Stimulated activated CD8-positive, alpha-beta memory T cell treated with anti-CD3 and anti-CD28 coated beads, Interleukin-4, amount 100 ng/mL, for 1 hour (primary cell): ENCODE measurements around the gene ELAC1.
"Not testable (repeated sequence)": the region's sequence is repeated elsewhere in the genome, so short reads cannot be mapped to it uniquely, and the experiment has no call there.

Source experiments
- DNase-seq, 2 donors: peaks; one replicate each; pipeline ENCODE4 v3.0.0-alpha.2; 2020; ENCODE audit warnings: low read depth in 2 of 2, low spot score in 1 of 2

Gene ELAC1

DNA sequence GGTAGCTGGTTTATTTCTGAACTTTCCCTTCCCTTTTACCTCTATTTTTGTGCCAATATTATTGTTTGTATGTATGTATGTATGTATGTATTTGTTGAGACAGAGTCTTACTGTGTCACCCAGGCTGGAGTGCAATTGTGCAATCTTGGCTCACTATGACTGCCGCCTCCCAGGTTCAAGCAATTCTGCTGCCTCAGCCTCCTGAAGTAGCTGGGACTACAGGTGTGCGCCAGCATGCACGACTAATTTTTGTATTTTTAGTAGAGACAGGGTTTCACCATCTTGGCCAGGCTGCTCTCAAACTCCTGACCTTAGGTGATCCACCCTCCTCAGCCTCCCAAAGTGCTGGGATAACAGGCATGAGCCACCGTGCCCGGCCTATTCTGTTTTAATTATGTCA is 4.6 kb downstream of the ELAC1 start:
- DNase-seq = not testable (repeated sequence)

- no peak for DNase-seq
These were observed 5.7 kb downstream of the ELAC1 start for GRCh38 chr18:50973367-50974126.

GRCh38 chr18:50977037-50977760 is 9.4 kb downstream of the ELAC1 start:
- DNase-seq = no peak

GRCh38 chr18:50981381-50981780 is 13.5 kb downstream of the ELAC1 start:
- no peak for DNase-seq

GRCh38 chr18:50982086-50982801 is 14.4 kb downstream of the ELAC1 start:
- DNase-seq = no peak

GRCh38 chr18:50982802-50983179 is 15.0 kb downstream of the ELAC1 start:
- no peak for DNase-seq

DNA sequence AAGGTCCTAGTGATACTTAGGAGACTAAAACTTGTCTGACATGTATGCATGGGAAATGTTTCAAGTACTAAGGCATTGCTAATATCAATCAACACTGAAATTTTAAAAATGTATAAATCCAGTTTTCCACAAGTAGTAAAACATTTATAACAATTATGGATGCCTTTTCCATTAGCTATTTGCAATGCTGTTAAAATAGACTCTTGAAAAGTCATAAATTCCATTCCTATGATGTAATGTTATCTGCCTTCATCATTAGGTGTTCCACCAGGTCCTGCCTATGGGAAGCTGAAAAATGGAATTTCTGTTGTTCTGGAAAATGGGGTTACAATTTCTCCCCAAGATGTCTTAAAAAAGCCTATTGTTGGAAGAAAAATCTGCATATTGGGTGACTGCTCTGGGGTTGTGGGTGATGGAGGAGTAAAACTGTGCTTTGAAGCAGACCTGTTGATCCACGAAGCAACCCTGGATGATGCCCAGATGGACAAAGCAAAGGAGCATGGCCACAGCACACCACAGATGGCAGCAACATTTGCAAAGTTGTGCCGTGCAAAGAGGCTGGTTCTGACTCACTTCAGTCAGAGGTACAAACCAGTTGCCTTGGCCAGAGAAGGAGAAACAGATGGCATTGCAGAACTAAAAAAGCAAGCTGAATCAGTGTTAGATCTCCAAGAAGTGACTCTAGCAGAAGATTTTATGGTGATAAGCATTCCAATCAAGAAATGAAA is 18.7 kb downstream of the ELAC1 start:
- DNase-seq = no peak

DNA sequence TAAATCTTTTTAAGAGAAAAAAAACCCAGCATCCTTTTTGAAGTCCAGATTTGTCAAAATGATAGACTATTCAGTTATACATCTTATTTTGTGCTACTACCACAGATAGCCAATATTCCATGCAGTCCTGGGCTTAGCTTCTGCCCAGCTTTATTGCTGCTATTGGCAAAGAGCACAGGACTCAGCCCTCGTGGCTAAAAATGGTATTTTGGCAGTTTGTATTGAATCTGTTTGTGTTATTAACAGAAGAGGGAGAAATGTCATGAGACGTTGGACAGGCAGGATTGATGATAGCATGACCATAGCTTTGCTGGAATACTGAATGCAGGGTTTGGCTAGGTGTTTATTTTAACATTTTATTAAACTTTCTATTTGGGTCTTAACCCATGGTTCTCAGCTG is 19.4 kb downstream of the ELAC1 start:
- DNase-seq = no peak

DNA sequence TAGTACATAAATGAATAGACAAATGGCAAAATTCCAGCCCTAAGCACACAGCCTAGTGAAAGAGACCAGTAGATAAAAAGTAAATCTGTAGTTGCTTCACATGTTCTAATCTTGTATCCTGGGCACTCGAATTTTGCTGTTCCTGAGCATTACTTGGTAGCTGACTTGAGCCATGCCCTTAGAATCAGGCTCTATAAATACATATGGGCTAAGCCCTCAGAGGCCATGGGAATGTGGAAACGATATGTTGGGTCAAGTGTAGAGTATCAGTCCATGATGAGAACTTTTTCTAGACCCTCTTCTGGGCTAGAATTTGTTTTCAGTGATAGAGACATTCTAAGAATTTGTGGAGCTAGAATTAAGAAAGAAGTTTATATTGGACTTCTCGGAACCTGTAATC is 21.9 kb downstream of the ELAC1 start:
- DNase-seq = no peak

- no peak for DNase-seq
These were observed 24.5 kb downstream of the ELAC1 start for GRCh38 chr18:50992351-50992762.

DNA sequence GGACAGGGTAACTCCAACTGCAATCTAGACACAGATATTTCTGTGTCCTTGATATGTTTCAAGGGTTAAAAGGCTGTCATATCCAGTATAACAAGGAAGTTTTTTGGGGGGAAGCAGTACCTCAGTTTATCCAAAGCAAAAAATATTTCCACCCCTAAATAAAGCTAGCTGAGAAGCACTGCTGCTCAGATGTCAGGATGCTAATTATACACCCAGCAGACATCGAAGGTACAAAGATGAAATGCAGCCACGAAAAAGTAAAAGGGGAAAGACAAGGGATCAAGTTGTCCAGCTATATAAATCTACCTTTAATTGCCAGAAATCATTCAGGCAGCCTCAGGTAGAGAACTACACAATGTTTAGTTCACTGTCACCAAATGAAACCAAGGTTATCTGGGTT is 26.2 kb downstream of the ELAC1 start:
- no peak for DNase-seq

DNA sequence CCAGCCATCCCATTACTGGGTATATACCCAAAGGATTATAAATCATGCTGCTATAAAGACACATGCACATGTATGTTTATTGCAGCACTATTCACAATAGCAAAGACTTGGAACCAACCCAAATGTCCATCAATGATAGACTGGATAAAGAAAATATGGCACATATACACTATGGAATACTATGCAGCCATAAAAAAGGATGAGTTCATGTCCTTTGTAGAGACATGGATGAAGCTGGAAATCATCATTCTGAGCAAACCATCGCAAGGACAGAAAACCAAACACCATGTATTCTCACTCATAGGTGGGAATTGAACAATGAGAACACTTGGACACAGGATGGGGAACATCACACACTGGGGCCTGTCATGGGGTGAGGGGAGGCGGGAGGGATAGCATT is 35.3 kb downstream of the ELAC1 start:
- DNase-seq = not testable (repeated sequence)

GRCh38 chr18:51006061-51006818 is 38.4 kb downstream of the ELAC1 start:
- no peak for DNase-seq

DNA sequence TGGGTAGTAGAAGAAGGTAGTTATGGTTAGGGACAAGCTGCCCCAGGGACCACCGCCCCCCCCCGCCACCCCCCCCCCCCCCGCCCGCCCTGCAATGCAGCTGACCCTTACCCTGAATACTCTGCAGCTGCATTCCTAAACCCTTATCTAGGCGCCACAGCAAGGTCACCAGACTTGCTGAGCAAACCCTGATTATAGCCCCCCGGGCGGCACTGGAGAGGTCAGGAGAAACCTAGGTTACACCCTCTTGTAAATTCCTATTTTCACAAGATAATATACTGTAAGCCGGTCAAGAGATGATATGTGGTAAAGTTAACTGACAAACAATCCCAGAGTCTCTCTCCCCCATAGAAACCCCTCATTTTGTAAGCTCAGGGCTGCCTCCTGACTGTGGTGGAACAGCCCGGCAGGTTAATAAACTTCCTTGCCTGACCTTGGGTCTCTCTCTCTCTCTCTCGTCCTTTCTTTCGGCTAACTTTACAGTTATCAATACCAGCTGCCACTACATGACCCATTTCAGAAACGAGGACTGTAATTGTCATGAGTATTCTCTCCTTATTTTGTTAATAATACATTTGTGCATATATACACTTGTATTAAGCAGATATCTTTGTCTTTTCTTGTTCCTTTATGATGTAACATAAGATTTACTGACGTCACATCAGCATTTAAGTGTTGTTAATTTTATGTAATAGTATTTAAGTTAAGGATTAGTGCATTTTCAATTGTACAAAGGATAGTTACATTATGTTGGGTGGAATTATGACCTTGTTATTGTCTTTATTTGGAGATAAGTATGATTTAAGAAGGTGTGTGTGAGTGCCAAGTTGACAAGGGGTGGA is 39.3 kb downstream of the ELAC1 start:
- no peak for DNase-seq

DNA sequence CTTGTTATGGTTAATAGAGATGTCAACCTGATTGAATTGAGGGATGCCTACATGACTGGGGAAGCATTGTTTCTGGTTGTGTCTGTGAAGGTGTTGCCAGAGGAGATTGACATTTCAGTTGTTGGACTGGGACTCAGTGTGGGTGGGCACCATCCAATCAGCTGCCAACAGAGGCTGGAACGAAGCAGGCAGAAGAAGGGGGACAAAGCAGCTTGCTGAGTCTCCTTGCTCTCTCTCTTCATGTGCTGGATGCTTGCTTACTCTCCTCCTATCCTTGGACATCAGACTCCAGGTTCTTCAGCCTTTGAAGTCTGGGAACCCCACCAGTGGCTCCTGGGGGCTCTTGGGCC is 39.9 kb downstream of the ELAC1 start:
- no peak for DNase-seq

DNA sequence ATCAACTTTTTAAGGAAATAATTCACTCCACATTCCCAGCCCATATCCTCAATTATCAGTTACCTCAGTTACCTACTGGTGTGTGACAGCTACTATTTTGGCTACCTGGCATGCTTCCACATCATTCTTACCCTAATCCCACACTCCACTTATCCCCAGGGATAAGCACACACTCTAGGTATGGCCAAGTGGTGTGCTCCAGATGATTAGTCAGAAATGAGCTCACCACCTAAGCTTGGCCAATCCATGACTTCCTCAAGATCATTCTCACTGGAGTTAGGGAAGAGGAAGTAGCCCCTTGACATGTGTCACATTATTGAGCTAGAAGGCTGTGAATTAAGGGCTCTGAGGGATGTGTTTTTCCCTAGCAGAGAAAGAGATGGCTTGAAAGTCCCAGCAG is 41.2 kb downstream of the ELAC1 start:
- DNase-seq = no peak

GRCh38 chr18:51010218-51010617 is 42.4 kb downstream of the ELAC1 start:
- no peak for DNase-seq

- DNase-seq = no peak
These were observed 43.9 kb downstream of the ELAC1 start for GRCh38 chr18:51011709-51012108.

GRCh38 chr18:51012441-51012840 is 44.6 kb downstream of the ELAC1 start:
- DNase-seq = no peak

GRCh38 chr18:51013259-51013658 is 45.4 kb downstream of the ELAC1 start:
- DNase-seq = no peak
